Occipital lobe (tissue), 2 donors: Measurements from ENCODE around the gene CYTH3. TPM values are rescaled to one million over a fixed set of nuclear protein-coding genes. Genes with fewer than 3 reads are reported as not detected.

Experiments
- small RNA-seq: library from RNA; depleted of rRNA; stranded (forward); fragments of <200 nt; gene quantifications from one replicate; pipeline ENCODE3, GENCODE V24; 2014
- total RNA-seq: library from RNA; depleted of rRNA; stranded (reverse); fragments of >200 nt; gene quantifications from one replicate; pipeline ENCODE4 v1.2.3, GENCODE V29; 2014

Gene CYTH3
- total RNA-seq, 1 donor from 2014 or later: 35.6 TPM

Small RNA genes lying within 50 kb of the gene (small RNA-seq; reads per million reads assigned to genes)
- not detected for gene RF00019

Other genes with a start within 250 kb of the CYTH3 start
- 0.31 TPM for gene ANKRD61, start 241.2 kb downstream of the CYTH3 start, total RNA-seq
- gene EIF2AK1, start 213.4 kb downstream of the CYTH3 start, total RNA-seq: 74.9 TPM
- gene USP42, start 167.7 kb downstream of the CYTH3 start, total RNA-seq: 17.9 TPM
- gene FAM220A, start 76.3 kb upstream of the CYTH3 start, total RNA-seq: 41.2 TPM
- gene RAC1, start 101.9 kb upstream of the CYTH3 start, total RNA-seq: 41.6 TPM
- gene DAGLB, start 175.3 kb upstream of the CYTH3 start, total RNA-seq: 27.9 TPM
- gene KDELR2, start 211.5 kb upstream of the CYTH3 start, total RNA-seq: 84.1 TPM